Measurements from ENCODE around the gene RMDN2. TPM values are rescaled to one million over a fixed set of nuclear protein-coding genes. Genes with fewer than 3 reads are reported as not detected.

RMDN2 gene
- total RNA-seq, 1 donor, result 11.9 TPM

- H3K9me3 ChIP-seq (ENCODE audit: low read depth, low read length), result no peaks in the 10 kb centered on the region
- H3K4me3 ChIP-seq (ENCODE audit: insufficient read depth, low read length), result peak overlapping the region; percentile 67
- no peaks in the 10 kb centered on the region for H3K79me2 ChIP-seq (ENCODE audit: insufficient read depth, low read length)
- H3K36me3 ChIP-seq (ENCODE audit: insufficient read depth, low read length), result no peaks in the 10 kb centered on the region
- TF ChIP-seq CTCF (IDR thresholded peaks at IDR 0.05; ENCODE audit: extremely low read depth, low read depth, low read length), result peak; percentile 64
- H2AFZ ChIP-seq (ENCODE audit: low read length), result peak overlapping the region; percentile 91
- H3K27ac ChIP-seq (ENCODE audit: low read depth, low read length), result peak overlapping the region; percentile 80
- H3K4me2 ChIP-seq (ENCODE audit: insufficient read depth, low read length), result peak overlapping the region; percentile 85
- peaks cover 24% of the 10 kb centered on the region for H3K4me1 ChIP-seq (ENCODE audit: insufficient read depth, low read length)
- DNase-seq (ENCODE audit: insufficient read length, low spot score, missing footprints), result peak; percentile 73
- no peaks in the 10 kb centered on the region for H4K20me1 ChIP-seq (ENCODE audit: insufficient read depth, low read length)
- no peaks in the 10 kb centered on the region for H3K27me3 ChIP-seq (ENCODE audit: insufficient read depth, low read length)
Measured at GRCh38 chr2:38037757-38038621, 112.9 kb downstream of the RMDN2 start.

GRCh38 chr2:38038682-38039081 is 113.6 kb downstream of the RMDN2 start:
- peak overlapping the region; percentile 91 for H2AFZ ChIP-seq (ENCODE audit: low read length)
- TF ChIP-seq CTCF (IDR thresholded peaks at IDR 0.05; ENCODE audit: extremely low read depth, low read depth, low read length), result no peak
- H3K27ac ChIP-seq (ENCODE audit: low read depth, low read length), result peak overlapping the region; percentile 80

GRCh38 chr2:38039121-38039910 is 114.2 kb downstream of the RMDN2 start:
- H3K36me3 ChIP-seq (ENCODE audit: insufficient read depth, low read length), result no peaks in the 10 kb centered on the region
- peak overlapping the region; percentile 85 for H3K4me2 ChIP-seq (ENCODE audit: insufficient read depth, low read length)
- H3K4me1 ChIP-seq (ENCODE audit: insufficient read depth, low read length), result peaks cover 24% of the 10 kb centered on the region
- H2AFZ ChIP-seq (ENCODE audit: low read length), result no peak overlapping the region
- no peaks in the 10 kb centered on the region for H3K27me3 ChIP-seq (ENCODE audit: insufficient read depth, low read length)
- H4K20me1 ChIP-seq (ENCODE audit: insufficient read depth, low read length), result no peaks in the 10 kb centered on the region
- no peak for DNase-seq (ENCODE audit: insufficient read length, low spot score, missing footprints)
- H3K9me3 ChIP-seq (ENCODE audit: low read depth, low read length), result no peaks in the 10 kb centered on the region
- H3K4me3 ChIP-seq (ENCODE audit: insufficient read depth, low read length), result no peak overlapping the region
- H3K79me2 ChIP-seq (ENCODE audit: insufficient read depth, low read length), result no peaks in the 10 kb centered on the region
- H3K27ac ChIP-seq (ENCODE audit: low read depth, low read length), result peak overlapping the region; percentile 80
- no peak for TF ChIP-seq CTCF (IDR thresholded peaks at IDR 0.05; ENCODE audit: extremely low read depth, low read depth, low read length)

More at GRCh38 chr2:38038682-38039081, 113.6 kb downstream of the RMDN2 start:
- no peaks in the 10 kb centered on the region for H3K36me3 ChIP-seq (ENCODE audit: insufficient read depth, low read length)
- peak; percentile 31 for DNase-seq (ENCODE audit: insufficient read length, low spot score, missing footprints)
- H3K4me2 ChIP-seq (ENCODE audit: insufficient read depth, low read length), result peak overlapping the region; percentile 85
- H3K9me3 ChIP-seq (ENCODE audit: low read depth, low read length), result no peaks in the 10 kb centered on the region
- H3K79me2 ChIP-seq (ENCODE audit: insufficient read depth, low read length), result no peaks in the 10 kb centered on the region
- no peaks in the 10 kb centered on the region for H4K20me1 ChIP-seq (ENCODE audit: insufficient read depth, low read length)
- peak overlapping the region; percentile 67 for H3K4me3 ChIP-seq (ENCODE audit: insufficient read depth, low read length)
- peaks cover 24% of the 10 kb centered on the region for H3K4me1 ChIP-seq (ENCODE audit: insufficient read depth, low read length)
- no peaks in the 10 kb centered on the region for H3K27me3 ChIP-seq (ENCODE audit: insufficient read depth, low read length)

- no peak for TF ChIP-seq CTCF (IDR thresholded peaks at IDR 0.05; ENCODE audit: extremely low read depth, low read depth, low read length)
- DNase-seq (ENCODE audit: insufficient read length, low spot score, missing footprints), result no peak
- no peaks in the 10 kb centered on the region for H3K36me3 ChIP-seq (ENCODE audit: insufficient read depth, low read length)
- H3K4me1 ChIP-seq (ENCODE audit: insufficient read depth, low read length), result no peaks in the 10 kb centered on the region
- H3K4me3 ChIP-seq (ENCODE audit: insufficient read depth, low read length), result no peak overlapping the region
- no peaks in the 10 kb centered on the region for H3K9me3 ChIP-seq (ENCODE audit: low read depth, low read length)
- no peak overlapping the region for H3K27ac ChIP-seq (ENCODE audit: low read depth, low read length)
- H3K4me2 ChIP-seq (ENCODE audit: insufficient read depth, low read length), result no peak overlapping the region
- no peak overlapping the region for H2AFZ ChIP-seq (ENCODE audit: low read length)
- no peaks in the 10 kb centered on the region for H3K79me2 ChIP-seq (ENCODE audit: insufficient read depth, low read length)
- H3K27me3 ChIP-seq (ENCODE audit: insufficient read depth, low read length), result peaks cover 4% of the 10 kb centered on the region
- no peaks in the 10 kb centered on the region for H4K20me1 ChIP-seq (ENCODE audit: insufficient read depth, low read length)
Measured at GRCh38 chr2:38045811-38046210, 120.7 kb downstream of the RMDN2 start.
